HepG2 (cell line): ENCODE measurements around the gene NSL1. TPM values are rescaled to one million over a fixed set of nuclear protein-coding genes. Genes with fewer than 3 reads are reported as not detected.

Experiments
- ATAC-seq: fragments of 200-7000 bp; cut with Tn5 transposase; 3 replicates; pipeline ENCODE4 v1.9.1; 2020; ENCODE audit warnings: mild to moderate bottlenecking, moderate library complexity
- BruUV-seq: library from RNA; stranded (reverse); fragments of 400-500 nt; replicated peaks from 2 replicates; lab custom pipeline; 2021; lab: Mats Ljungman, UMichigan
- CTCF ChIA-PET: fragments of 300-600 bp; formaldehyde crosslinking; extraction: SDS; loops from one replicate; lab custom pipeline; 2021; ENCODE audit warnings: low total read pairs, inconsistent platforms, low intra/inter-chr PET ratio; lab: Yijun Ruan, JAX
- POLR2A ChIA-PET: fragments of 350-600 bp; sonication (Branson Sonifier 250); formaldehyde crosslinking; loops from one replicate; lab custom pipeline; 2020; ENCODE audit warnings: antibody characterized with exemption, inconsistent platforms; lab: Yijun Ruan, JAX
- DNase-seq: peaks from one replicate; pipeline ENCODE4 v3.0.0-alpha.2; 2015; ENCODE audit warnings: low spot score
- FAIRE-seq: peaks from 3 replicates; lab custom pipeline; 2011; peaks lifted over from hg19 to GRCh38; lab: Jason Lieb, UNC
- H2AFZ ChIP-seq: one replicate; pipeline ENCODE4 v1.6.1; 2011; ENCODE audit warnings: low read length, inconsistent platforms
- H3K27ac ChIP-seq: fragments of 300-600 bp; 3 replicates; pipeline ENCODE4 v1.8.0; 2011; ENCODE audit warnings: mixed run types, mild to moderate bottlenecking, mixed read lengths, low read length, inconsistent platforms; ENCODE audit not compliant: insufficient read depth; ENCODE audit errors: extremely low read length
- H3K27me3 ChIP-seq, 2 experiments: fragments of 200-600 bp in 1 of 2; 2 replicates in 1 of 2; 3 replicates in 1 of 2; pipeline versions ENCODE4 v1.6.0 to v1.8.0; 2011; ENCODE audit warnings: low read length in 2 of 2, mild to moderate bottlenecking in 2 of 2, moderate library complexity in 2 of 2, inconsistent platforms in 1 of 2; ENCODE audit not compliant: insufficient read depth in 2 of 2, control insufficient read depth in 1 of 2
- H3K36me3 ChIP-seq, 2 experiments: fragments of 200-600 bp in 1 of 2; replicated peaks in 1 of 2; 2 replicates in 1 of 2; 3 replicates in 1 of 2; pipeline versions ENCODE4 v1.5.1 to v1.8.0; 2011; ENCODE audit warnings: low read length in 2 of 2, inconsistent platforms in 1 of 2; ENCODE audit not compliant: insufficient read depth in 2 of 2, control insufficient read depth in 1 of 2
- H3K4me1 ChIP-seq: 2 replicates; pipeline ENCODE4 v1.5.1; 2012; ENCODE audit warnings: low read length, inconsistent platforms; ENCODE audit not compliant: insufficient read depth
- H3K4me2 ChIP-seq: 2 replicates; pipeline ENCODE4 v1.6.0; 2011; ENCODE audit warnings: low read depth, low read length, inconsistent platforms
- H3K4me3 ChIP-seq, 3 experiments: fragments of 200-600 bp in 1 of 3; sonication (generic), shearing (Covaris generic) in 1 of 3; replicated peaks in 1 of 3; 2 replicates each; pipeline ENCODE4 v1.5.1; 2011 to 2016; ENCODE audit warnings: low read length in 3 of 3, inconsistent platforms in 2 of 3, low read depth in 2 of 3, mild to moderate bottlenecking in 2 of 3, control low read depth in 1 of 3, mixed read lengths in 1 of 3; ENCODE audit not compliant: insufficient read depth in 1 of 3
- H3K79me2 ChIP-seq: one replicate; pipeline ENCODE4 v1.6.1; 2011; ENCODE audit warnings: low read length, inconsistent platforms; ENCODE audit not compliant: insufficient read depth
- H3K9ac ChIP-seq: 2 replicates; pipeline ENCODE4 v1.6.0; 2011; ENCODE audit warnings: mild to moderate bottlenecking, low read depth, low read length, inconsistent platforms; ENCODE audit not compliant: insufficient read depth
- H3K9me3 ChIP-seq: 2 replicates; pipeline ENCODE4 v1.5.1; 2012; ENCODE audit warnings: mild to moderate bottlenecking, low read length
- H4K20me1 ChIP-seq: 2 replicates; pipeline ENCODE4 v1.6.0; 2011; ENCODE audit warnings: inconsistent platforms, mild to moderate bottlenecking, low read length, moderate library complexity; ENCODE audit not compliant: insufficient read depth
- CBFB ChIP-seq: sonication (generic); formaldehyde crosslinking; IDR thresholded peaks from 2 replicates; pipeline ENCODE4 v1.4.0; 2020; ENCODE audit warnings: missing genetic modification reagents
- EZH2 ChIP-seq: conservative IDR thresholded peaks from 2 replicates; pipeline ENCODE4 v1.6.1; 2012; ENCODE audit warnings: mild to moderate bottlenecking, low read depth, low read length, moderate library complexity
- HIC2 ChIP-seq: sonication (generic); formaldehyde crosslinking; IDR thresholded peaks from 2 replicates; pipeline ENCODE4 v1.9.0; 2022; ENCODE audit warnings: low read depth, missing genetic modification reagents
- HNRNPL ChIP-seq: fragments of 200-400 bp; formaldehyde crosslinking; IDR thresholded peaks from 2 replicates; pipeline ENCODE4 v1.6.1; 2017; ENCODE audit warnings: mild to moderate bottlenecking, low read depth, low read length
- KLF9 ChIP-seq: IDR thresholded peaks from 2 replicates; pipeline ENCODE4 v1.6.1; 2016; ENCODE audit warnings: low read depth
- MNT ChIP-seq: fragments of 450-650 bp; IDR thresholded peaks from 2 replicates; pipeline ENCODE4 v1.6.1; 2016
- MYPOP ChIP-seq: sonication (generic); formaldehyde crosslinking; IDR thresholded peaks from 2 replicates; pipeline ENCODE4 v1.8.1; 2023; ENCODE audit warnings: mild to moderate bottlenecking, moderate library complexity, missing genetic modification reagents
- NPAS2 ChIP-seq: sonication (generic); formaldehyde crosslinking; IDR thresholded peaks from 2 replicates; pipeline ENCODE4 v1.8.0; 2022; ENCODE audit warnings: mild to moderate bottlenecking, missing genetic modification reagents, borderline replicate concordance
- NR2F6 ChIP-seq, 2 experiments: IDR thresholded peaks; 2 replicates each; pipeline ENCODE4 v1.6.1; 2016; ENCODE audit warnings: antibody characterized with exemption in 1 of 2, mild to moderate bottlenecking in 1 of 2
- REXO4 ChIP-seq: sonication (generic); formaldehyde crosslinking; IDR thresholded peaks from 2 replicates; pipeline ENCODE4 v1.8.0; 2022; ENCODE audit warnings: missing genetic modification reagents, mild to moderate bottlenecking, borderline replicate concordance
- ZFP41 ChIP-seq: sonication (generic); formaldehyde crosslinking; IDR thresholded peaks from 2 replicates; pipeline ENCODE4 v1.4.0; 2020; ENCODE audit warnings: mild to moderate bottlenecking, missing genetic modification reagents, borderline replicate concordance
- ZNF280B ChIP-seq: sonication (generic); formaldehyde crosslinking; IDR thresholded peaks from 2 replicates; pipeline ENCODE4 v1.5.0; 2020; ENCODE audit warnings: missing genetic modification reagents, mild to moderate bottlenecking, borderline replicate concordance
- ZNF460 ChIP-seq: sonication (generic); formaldehyde crosslinking; IDR thresholded peaks from 2 replicates; pipeline ENCODE4 v1.5.1; 2020; ENCODE audit warnings: missing genetic modification reagents, mild to moderate bottlenecking, borderline replicate concordance
- ZNF546 ChIP-seq: sonication (generic); formaldehyde crosslinking; conservative IDR thresholded peaks from 2 replicates; pipeline ENCODE4 v1.8.1; 2023; ENCODE audit warnings: mild to moderate bottlenecking, missing genetic modification reagents
- ZNF570 ChIP-seq: sonication (generic); formaldehyde crosslinking; IDR thresholded peaks from 2 replicates; pipeline ENCODE4 v1.4.0; 2020; ENCODE audit warnings: mild to moderate bottlenecking, missing genetic modification reagents, borderline replicate concordance
- ZNF761 ChIP-seq: sonication (generic); formaldehyde crosslinking; conservative IDR thresholded peaks from 2 replicates; pipeline ENCODE4 v1.4.0; 2020; ENCODE audit warnings: mild to moderate bottlenecking, missing genetic modification reagents
- ZSCAN29 ChIP-seq: sonication (generic); formaldehyde crosslinking; conservative IDR thresholded peaks from 2 replicates; pipeline ENCODE4 v1.4.0; 2020; ENCODE audit warnings: mild to moderate bottlenecking, missing genetic modification reagents
- WGBS: methylation state at CpG from one replicate; pipeline ENCODE4 v1.1.6; 2017; ENCODE audit warnings: low lambda C conversion rate; 5-methylcytosine and 5-hydroxymethylcytosine counted together
- in situ Hi-C: cut with HindIII; loops from 2 replicates; pipeline ENCODE4 v1.10.0; 2017; ENCODE audit warnings: low pct_unique_long_range_greater_than_20kb; ENCODE audit not compliant: extremely low pct_ligation_motif_present
- intact Hi-C: fragments of 100-400 bp; cut with micrococcal nuclease; formaldehyde crosslinking; loops from one replicate; pipeline ENCODE4 v1.10.0; 2022; ENCODE audit not compliant: unreplicated experiment
- polyA plus RNA-seq, 8 experiments: library from polyadenylated mRNA; depleted of rRNA in 3 of 8; stranded (reverse) in 7 of 8; unstranded in 1 of 8; fragments of >200 nt; fragmentation: Illumina TruSeq in 4 of 8; extraction: Trizol in 4 of 8; gene quantifications; 2 replicates each; pipeline versions ENCODE4 v1.2.1 to v1.2.3, GENCODE V29; 2011 to 2016; ENCODE audit warnings: low read depth in 4 of 8, missing spikeins in 1 of 8, mixed read lengths in 1 of 8; ENCODE audit not compliant: insufficient read depth in 1 of 8
- total RNA-seq, 5 experiments: library from RNA; depleted of rRNA; stranded (reverse); fragments of >200 nt; fragmentation: Illumina TruSeq; extraction: Trizol; gene quantifications; 2 replicates each; pipeline ENCODE4 v1.2.3, GENCODE V29; 2016; ENCODE audit warnings: low read depth in 1 of 5

Gene NSL1
- total and polyA plus RNA-seq, 2 of the 13 experiments (the other 11 are each of a cell fraction or from before 2014, with no cell fraction given) = 34.5 to 77.4 TPM

- peak; percentile 73 for ATAC-seq
- in situ Hi-C loops (no loop called here), intact Hi-C loops (no loop called here)
- Histone ChIP-seq H3K9me3 (no peaks in the 10 kb centered on the region), H3K27ac (no peak overlapping the region), H3K4me1 (peaks cover 31% of the 10 kb centered on the region), H3K27me3 (peaks cover 11 to 63% of the 10 kb centered on the region in 2 experiments), H3K79me2 (no peaks in the 10 kb centered on the region), H3K36me3 (no peaks in the 10 kb centered on the region), H3K4me2 (peak overlapping the region; percentile 84), H3K9ac (no peak overlapping the region), H2AFZ (no peak overlapping the region), H3K4me3 (peak overlapping the region in 2 of 3 experiments; percentile 62 to 72; a peak in 3 of 6 replicates), H4K20me1 (no peaks in the 10 kb centered on the region)
- ChIA-PET POLR2A (interaction anchor here (0.8 kb wide), 1 partner anchor 90 kb away, joined by 3 read pairs; the partner anchor contains the start of gene NSL1), CTCF (no interaction called here)
- no peak for DNase-seq
- 6% methylated on average over 27 of the region's 27 CpGs for WGBS
- FAIRE-seq = no peak
- BruUV-seq = no TSS peak
- TF ChIP-seq HNRNPL (0 out of 2 replicates have a peak, but pooled peaks have one; percentile 15), NPAS2 (CRISPR knock-in tag) (no peak), CBFB (CRISPR knock-in tag) (no peak), MYPOP (peak; percentile 80; the same call in 1 of the 2 replicates), REXO4 (CRISPR knock-in tag) (no peak), ZNF460 (no peak), EZH2 (no peak), ZNF570 (CRISPR knock-in tag) (no peak), ZNF761 (no peak), KLF9 (CRISPR knock-in tag) (no peak), ZFP41 (CRISPR knock-in tag) (no peak), NR2F6 (IDR thresholded peaks at IDR 0.05) (peak; percentile 62), NR2F6 (CRISPR knock-in tag; IDR thresholded peaks at IDR 0.05) (no peak; the same call in 1 of the 2 replicates), HIC2 (CRISPR knock-in tag) (no peak), ZSCAN29 (CRISPR knock-in tag) (no peak), MNT (no peak), ZNF280B (CRISPR knock-in tag) (no peak), ZNF546 (CRISPR knock-in tag) (no peak)
Measured at GRCh38 chr1:212700892-212701819, 90.4 kb downstream of the NSL1 start.
